ENCODE measurements around the gene SSUH2. TPM values are rescaled to one million over a fixed set of nuclear protein-coding genes. Genes with fewer than 3 reads are reported as not detected.
A peak's percentile ranks its signal among the peaks of the same experiment; 100 is the strongest.

Gene SSUH2
- total RNA-seq, 1 donor from 2014 or later: 1.4 TPM

- no peaks in the 10 kb centered on the region for H3K36me3 Mint-ChIP-seq
- H3K4me3 Mint-ChIP-seq: peak overlapping the region; percentile 62
- no peaks in the 10 kb centered on the region for H3K9me3 Mint-ChIP-seq
- H3K27me3 Mint-ChIP-seq: no peaks in the 10 kb centered on the region
- H3K27ac Mint-ChIP-seq: no peak overlapping the region
- TF ChIP-seq, protein P1, sequence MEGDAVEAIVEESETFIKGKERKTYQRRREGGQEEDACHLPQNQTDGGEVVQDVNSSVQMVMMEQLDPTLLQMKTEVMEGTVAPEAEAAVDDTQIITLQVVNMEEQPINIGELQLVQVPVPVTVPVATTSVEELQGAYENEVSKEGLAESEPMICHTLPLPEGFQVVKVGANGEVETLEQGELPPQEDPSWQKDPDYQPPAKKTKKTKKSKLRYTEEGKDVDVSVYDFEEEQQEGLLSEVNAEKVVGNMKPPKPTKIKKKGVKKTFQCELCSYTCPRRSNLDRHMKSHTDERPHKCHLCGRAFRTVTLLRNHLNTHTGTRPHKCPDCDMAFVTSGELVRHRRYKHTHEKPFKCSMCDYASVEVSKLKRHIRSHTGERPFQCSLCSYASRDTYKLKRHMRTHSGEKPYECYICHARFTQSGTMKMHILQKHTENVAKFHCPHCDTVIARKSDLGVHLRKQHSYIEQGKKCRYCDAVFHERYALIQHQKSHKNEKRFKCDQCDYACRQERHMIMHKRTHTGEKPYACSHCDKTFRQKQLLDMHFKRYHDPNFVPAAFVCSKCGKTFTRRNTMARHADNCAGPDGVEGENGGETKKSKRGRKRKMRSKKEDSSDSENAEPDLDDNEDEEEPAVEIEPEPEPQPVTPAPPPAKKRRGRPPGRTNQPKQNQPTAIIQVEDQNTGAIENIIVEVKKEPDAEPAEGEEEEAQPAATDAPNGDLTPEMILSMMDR (conservative IDR thresholded peaks at IDR 0.05): no peak
- H3K4me1 Mint-ChIP-seq (ENCODE audit: unreplicated experiment): peaks cover 5% of the 10 kb centered on the region
- DNase-seq (ENCODE audit: extremely low spot score, unreplicated experiment): no peak
These were observed 64.7 kb downstream of the SSUH2 start for GRCh38 chr3:8579943-8580342.

GRCh38 chr3:8579096-8579495 lies 65.5 kb downstream of the SSUH2 start:
- no peak for DNase-seq (ENCODE audit: extremely low spot score, unreplicated experiment)
- TF ChIP-seq, protein P1 (conservative IDR thresholded peaks at IDR 0.05): no peak
- Mint-ChIP-seq H3K9me3 (no peaks in the 10 kb centered on the region), H3K4me3 (no peak overlapping the region), H3K36me3 (no peaks in the 10 kb centered on the region), H3K27ac (no peak overlapping the region), H3K4me1 (ENCODE audit: unreplicated experiment) (peaks cover 8% of the 10 kb centered on the region), H3K27me3 (no peaks in the 10 kb centered on the region)

GRCh38 chr3:8578282-8578681 lies 66.3 kb downstream of the SSUH2 start:
- Mint-ChIP-seq H3K9me3 (no peaks in the 10 kb centered on the region), H3K36me3 (no peaks in the 10 kb centered on the region), H3K27ac (no peak overlapping the region), H3K4me3 (no peak overlapping the region), H3K27me3 (no peaks in the 10 kb centered on the region), H3K4me1 (ENCODE audit: unreplicated experiment) (peaks cover 16% of the 10 kb centered on the region)
- TF ChIP-seq, protein P1 (conservative IDR thresholded peaks at IDR 0.05): no peak
- no peak for DNase-seq (ENCODE audit: extremely low spot score, unreplicated experiment)

DNA sequence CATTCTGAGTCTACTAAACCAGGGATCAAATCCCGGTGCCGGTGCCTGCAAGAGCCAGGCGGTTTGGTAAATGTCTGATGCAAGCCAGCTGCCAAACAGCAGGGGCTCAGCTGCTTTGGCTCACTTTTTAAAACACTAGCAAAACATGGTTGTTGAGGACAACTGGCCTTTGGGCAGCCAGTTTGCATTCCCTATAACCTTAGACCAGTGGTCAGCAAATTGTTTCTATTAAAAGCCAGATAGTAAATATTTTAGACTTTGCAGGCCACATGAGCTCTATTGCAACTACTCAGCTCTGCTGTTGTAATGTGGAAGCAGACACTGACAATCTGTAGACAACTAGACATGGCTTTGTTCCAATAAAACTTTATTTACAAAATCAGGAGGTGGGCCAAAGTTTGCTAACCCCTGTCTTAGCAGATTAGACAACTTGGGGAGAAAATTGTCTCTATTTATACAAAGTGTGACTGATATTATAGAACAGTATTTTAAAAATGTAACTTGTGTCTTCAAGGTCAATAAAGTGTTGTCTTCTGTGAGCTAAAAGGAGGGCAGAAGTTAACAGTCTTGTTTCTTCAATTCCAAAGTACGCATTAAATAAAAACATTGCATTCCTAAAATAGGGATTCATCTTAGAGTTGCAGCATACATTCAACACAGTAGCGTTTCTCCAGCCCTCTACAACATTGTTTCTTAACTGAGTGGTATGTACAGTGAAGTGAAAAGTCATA lies 67.6 kb downstream of the SSUH2 start:
- Mint-ChIP-seq H3K9me3 (no peaks in the 10 kb centered on the region), H3K4me3 (no peak overlapping the region), H3K36me3 (no peaks in the 10 kb centered on the region), H3K4me1 (ENCODE audit: unreplicated experiment) (peaks cover 17% of the 10 kb centered on the region), H3K27ac (no peak overlapping the region), H3K27me3 (no peaks in the 10 kb centered on the region)
- TF ChIP-seq, protein P1 (conservative IDR thresholded peaks at IDR 0.05): no peak
- no peak for DNase-seq (ENCODE audit: extremely low spot score, unreplicated experiment)

DNA sequence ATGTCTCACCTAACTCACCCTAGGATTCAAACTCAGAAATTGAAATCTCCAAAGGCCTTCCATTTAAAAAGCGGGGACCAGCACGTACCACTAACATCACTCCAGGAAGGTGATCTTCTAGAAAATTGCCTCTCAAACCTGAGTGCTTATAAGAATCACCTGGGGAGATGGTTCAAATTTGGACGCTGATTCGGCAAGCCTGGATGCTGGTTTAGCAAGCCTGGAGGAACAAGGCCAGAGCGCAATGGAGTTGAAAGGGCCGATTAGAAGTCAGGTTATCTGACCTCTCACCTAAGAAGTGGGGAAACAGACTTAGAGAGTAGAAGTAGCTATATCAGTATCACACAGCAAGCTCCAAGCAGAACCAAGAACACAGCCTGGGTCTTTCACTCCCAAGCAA lies 68.2 kb downstream of the SSUH2 start:
- TF ChIP-seq, protein P1 (conservative IDR thresholded peaks at IDR 0.05): no peak

More for the DNA sequence above, 68.2 kb downstream of the SSUH2 start:
- peaks cover 19% of the 10 kb centered on the region for H3K4me1 Mint-ChIP-seq (ENCODE audit: unreplicated experiment)
- H3K9me3 Mint-ChIP-seq: no peaks in the 10 kb centered on the region
- H3K36me3 Mint-ChIP-seq: no peaks in the 10 kb centered on the region
- H3K4me3 Mint-ChIP-seq: no peak overlapping the region
- no peak for DNase-seq (ENCODE audit: extremely low spot score, unreplicated experiment)
- H3K27me3 Mint-ChIP-seq: no peaks in the 10 kb centered on the region
- H3K27ac Mint-ChIP-seq: no peak overlapping the region
